HEK293 (cell line): ENCODE data around the gene FGF23.
A peak's percentile ranks its signal among the peaks of the same experiment; 100 is the strongest.

Source experiments
- CTCF ChIA-PET: fragments of 350-600 bp; formaldehyde crosslinking; extraction: SDS; loops from one replicate; lab custom pipeline; 2021; ENCODE audit warnings: antibody characterized with exemption; lab: Yijun Ruan, JAX
- POLR2A ChIA-PET: fragments of 300-600 bp; formaldehyde crosslinking; extraction: SDS; loops from one replicate; lab custom pipeline; 2020; ENCODE audit warnings: antibody characterized with exemption, inconsistent platforms; lab: Yijun Ruan, JAX
- H3K27ac ChIP-seq: fragments of 200-500 bp; sonication (Bioruptor generic); 2 replicates; pipeline ENCODE4 v1.5.1; 2014; ENCODE audit warnings: low read depth, low read length, control low read depth, inconsistent platforms; ENCODE audit errors: extremely low read depth
- H3K36me3 ChIP-seq, 2 experiments: fragments of 200-500 bp in 1 of 2; sonication (Bioruptor generic) in 1 of 2; 1 replicate in 1 of 2; 2 replicates in 1 of 2; pipeline ENCODE4 v1.5.1; 2014 to 2017; ENCODE audit warnings: inconsistent platforms in 2 of 2, low read length in 2 of 2; ENCODE audit not compliant: control insufficient read depth in 2 of 2, insufficient read depth in 1 of 2
- H3K4me1 ChIP-seq: fragments of 200-500 bp; sonication (Bioruptor generic); 2 replicates; pipeline ENCODE4 v1.5.1; 2014; ENCODE audit warnings: mild to moderate bottlenecking, low read length, inconsistent platforms; ENCODE audit not compliant: control insufficient read depth, insufficient read depth
- H3K4me3 ChIP-seq: 2 replicates; pipeline ENCODE4 v1.5.1; 2011; ENCODE audit warnings: low read depth, mild to moderate bottlenecking, control low read depth, low read length, moderate library complexity
- H3K9me3 ChIP-seq: fragments of 200-500 bp; sonication (Bioruptor generic); 2 replicates; pipeline ENCODE4 v1.5.1; 2014; ENCODE audit warnings: low read depth, low read length, inconsistent platforms; ENCODE audit not compliant: control insufficient read depth, insufficient read depth
- CTCF ChIP-seq: fragments of 450-650 bp; formaldehyde crosslinking; IDR thresholded peaks from 2 replicates; pipeline ENCODE4 v1.5.1; 2016; ENCODE audit warnings: missing biosample characterization, missing genetic modification characterization
- FEZF1 ChIP-seq: fragments of 450-650 bp; formaldehyde crosslinking; IDR thresholded peaks from 2 replicates; pipeline ENCODE4 v1.5.1; 2016; ENCODE audit warnings: missing biosample characterization, missing genetic modification characterization
- GFI1B ChIP-seq: fragments of 450-650 bp; formaldehyde crosslinking; IDR thresholded peaks from 2 replicates; pipeline ENCODE4 v1.5.1; 2016; ENCODE audit warnings: missing biosample characterization, missing genetic modification characterization
- HOXA7 ChIP-seq: sonication (generic); formaldehyde crosslinking; IDR thresholded peaks from 2 replicates; pipeline ENCODE4 v1.8.1; 2022; ENCODE audit warnings: missing genetic modification reagents, borderline replicate concordance
- IKZF3 ChIP-seq: fragments of 450-650 bp; IDR thresholded peaks from 2 replicates; pipeline ENCODE4 v1.5.0; 2018; ENCODE audit warnings: missing biosample characterization, mild to moderate bottlenecking, missing genetic modification characterization, moderate library complexity
- REST ChIP-seq: fragments of 450-650 bp; formaldehyde crosslinking; IDR thresholded peaks from 2 replicates; pipeline ENCODE4 v1.5.1; 2016; ENCODE audit warnings: missing biosample characterization, missing genetic modification characterization
- ZFHX2 ChIP-seq: fragments of 450-650 bp; formaldehyde crosslinking; conservative IDR thresholded peaks from 2 replicates; pipeline ENCODE4 v1.5.1; 2016; ENCODE audit warnings: missing biosample characterization, missing genetic modification characterization
- ZIC2 ChIP-seq: fragments of 450-650 bp; formaldehyde crosslinking; IDR thresholded peaks from 2 replicates; pipeline ENCODE4 v1.5.1; 2016; ENCODE audit warnings: missing biosample characterization, missing genetic modification characterization
- ZNF10 ChIP-seq: fragments of 450-650 bp; formaldehyde crosslinking; IDR thresholded peaks from 2 replicates; pipeline ENCODE4 v1.5.1; 2017; ENCODE audit warnings: missing biosample characterization, missing genetic modification characterization
- ZNF132 ChIP-seq: fragments of 450-650 bp; formaldehyde crosslinking; IDR thresholded peaks from 2 replicates; pipeline ENCODE4 v1.5.1; 2017; ENCODE audit warnings: missing biosample characterization, missing genetic modification characterization, borderline replicate concordance
- ZNF148 ChIP-seq: fragments of 450-650 bp; formaldehyde crosslinking; IDR thresholded peaks from 2 replicates; pipeline ENCODE4 v1.5.0; 2017; ENCODE audit warnings: missing biosample characterization, missing genetic modification characterization, borderline replicate concordance
- ZNF169 ChIP-seq: fragments of 450-650 bp; formaldehyde crosslinking; IDR thresholded peaks from 2 replicates; pipeline ENCODE4 v1.5.1; 2016; ENCODE audit warnings: missing biosample characterization, missing genetic modification characterization
- ZNF19 ChIP-seq: fragments of 450-650 bp; formaldehyde crosslinking; IDR thresholded peaks from 2 replicates; pipeline ENCODE4; 2016; ENCODE audit warnings: missing biosample characterization, missing genetic modification characterization, low read depth
- ZNF416 ChIP-seq: fragments of 450-650 bp; formaldehyde crosslinking; IDR thresholded peaks from 2 replicates; pipeline ENCODE4 v1.5.1; 2016; ENCODE audit warnings: missing biosample characterization, missing genetic modification characterization
- ZNF548 ChIP-seq: fragments of 450-650 bp; formaldehyde crosslinking; IDR thresholded peaks from 2 replicates; pipeline ENCODE4 v1.5.1; 2016; ENCODE audit warnings: missing biosample characterization, missing genetic modification characterization
- ZNF560 ChIP-seq: fragments of 450-650 bp; formaldehyde crosslinking; IDR thresholded peaks from 2 replicates; pipeline ENCODE4 v1.5.1; 2017; ENCODE audit warnings: missing biosample characterization, missing genetic modification characterization, borderline replicate concordance
- ZNF621 ChIP-seq: fragments of 450-650 bp; formaldehyde crosslinking; IDR thresholded peaks from 2 replicates; pipeline ENCODE4 v1.5.1; 2017; ENCODE audit warnings: missing biosample characterization, missing genetic modification characterization
- ZNF623 ChIP-seq: fragments of 450-650 bp; formaldehyde crosslinking; IDR thresholded peaks from 2 replicates; pipeline ENCODE4 v1.5.1; 2016; ENCODE audit warnings: missing biosample characterization, missing genetic modification characterization
- ZNF629 ChIP-seq: fragments of 450-650 bp; formaldehyde crosslinking; IDR thresholded peaks from 2 replicates; pipeline ENCODE4 v1.5.1; 2017; ENCODE audit warnings: missing biosample characterization, missing genetic modification characterization
- ZNF658 ChIP-seq: fragments of 450-650 bp; formaldehyde crosslinking; IDR thresholded peaks from 2 replicates; pipeline ENCODE4; 2016; ENCODE audit warnings: missing biosample characterization, missing genetic modification characterization
- ZSCAN30 ChIP-seq: fragments of 450-650 bp; IDR thresholded peaks from 2 replicates; pipeline ENCODE4 v1.5.1; 2018; ENCODE audit warnings: missing biosample characterization, mild to moderate bottlenecking, missing genetic modification characterization, moderate library complexity
- ZXDB ChIP-seq: fragments of 450-650 bp; formaldehyde crosslinking; IDR thresholded peaks from 2 replicates; pipeline ENCODE4 v1.5.1; 2016; ENCODE audit warnings: missing biosample characterization, missing genetic modification characterization

The FGF23 gene

GRCh38 chr12:4383304-4383865, 3.9 kb upstream of the FGF23 start:
- CTCF ChIA-PET = interaction anchor here (0.7 to 2.1 kb wide), 3 partner anchors 141 to 324 kb away, joined by 3 to 5 read pairs (median 3); no protein-coding TSS in a partner anchor
- H3K4me3 ChIP-seq = no peak overlapping the region
- H3K27ac ChIP-seq = no peak overlapping the region
- H3K9me3 ChIP-seq = no peaks in the 10 kb centered on the region
- TF ChIP-seq CTCF (tag by site-specific recombination) = 0 out of 2 replicates have a peak, but pooled peaks have one; percentile 20
- no peak for TF ChIP-seq ZNF560 (tag by site-specific recombination)
- no peaks in the 10 kb centered on the region for H3K4me1 ChIP-seq
- H3K36me3 ChIP-seq = no peaks in the 10 kb centered on the region
- POLR2A ChIA-PET = no interaction called here

GRCh38 chr12:4380332-4380731, 820 bp upstream of the FGF23 start:
- Histone ChIP-seq H3K4me1 (no peaks in the 10 kb centered on the region), H3K4me3 (no peak overlapping the region), H3K9me3 (no peaks in the 10 kb centered on the region), H3K27ac (no peak overlapping the region), H3K36me3 (no peaks in the 10 kb centered on the region)
- ChIA-PET POLR2A (no interaction called here), CTCF (interaction anchor here (0.8 to 1.7 kb wide), 4 partner anchors 15 to 191 kb away, joined by 3 to 5 read pairs (median 4); no protein-coding TSS in a partner anchor)
- TF ChIP-seq ZNF416 (tag by site-specific recombination) (no peak), ZSCAN30 (tag by site-specific recombination) (no peak), IKZF3 (no peak), ZNF548 (tag by site-specific recombination) (no peak), ZNF629 (tag by site-specific recombination) (no peak), ZNF658 (tag by site-specific recombination) (no peak), ZNF623 (tag by site-specific recombination) (no peak), ZNF132 (no peak), ZNF148 (tag by site-specific recombination) (no peak), ZNF621 (tag by site-specific recombination) (no peak), FEZF1 (tag by site-specific recombination) (no peak)

GRCh38 chr12:4378772-4379171, 740 bp downstream of the FGF23 start:
- no peaks in the 10 kb centered on the region for H3K36me3 ChIP-seq
- no peaks in the 10 kb centered on the region for H3K9me3 ChIP-seq
- H3K27ac ChIP-seq = no peak overlapping the region
- no peaks in the 10 kb centered on the region for H3K4me1 ChIP-seq
- ChIA-PET CTCF (interaction anchor here (0.6 kb wide), 1 partner anchor 499 kb away, joined by 3 read pairs; no protein-coding TSS in a partner anchor), POLR2A (no interaction called here)
- TF ChIP-seq ZIC2 (tag by site-specific recombination) = no peak
- no peak overlapping the region for H3K4me3 ChIP-seq

GRCh38 chr12:4375449-4375848, 4.1 kb downstream of the FGF23 start:
- Histone ChIP-seq H3K4me1 (no peaks in the 10 kb centered on the region), H3K4me3 (no peak overlapping the region), H3K36me3 (no peaks in the 10 kb centered on the region), H3K9me3 (no peaks in the 10 kb centered on the region), H3K27ac (no peak overlapping the region)
- ChIA-PET CTCF (interaction anchor here (0.5 to 0.8 kb wide), 2 partner anchors 10 to 28 kb away, joined by 3 read pairs; no protein-coding TSS in a partner anchor), POLR2A (no interaction called here)
- TF ChIP-seq GFI1B (tag by site-specific recombination) = no peak
- TF ChIP-seq REST (tag by site-specific recombination) = no peak
- no peak for TF ChIP-seq ZFHX2
- TF ChIP-seq ZXDB (tag by site-specific recombination) = no peak
- TF ChIP-seq ZNF169 (tag by site-specific recombination) = no peak
- no peak for TF ChIP-seq HOXA7 (CRISPR knock-in tag)
- TF ChIP-seq ZNF10 = no peak
- TF ChIP-seq FEZF1 (tag by site-specific recombination) = no peak
- TF ChIP-seq ZNF19 (tag by site-specific recombination) = no peak
